CD14-positive monocyte (primary cell): ENCODE results near the gene NRXN3. TPM values are rescaled to one million over a fixed set of nuclear protein-coding genes. Genes with fewer than 3 reads are reported as not detected.

Experiments
- DNase-seq, 3 donors: peaks; one replicate each; pipeline ENCODE4 v3.0.0-alpha.2; 2011 to 2022
- H2AFZ ChIP-seq: 2 replicates; pipeline ENCODE4 v1.6.0; 2012; ENCODE audit warnings: mild to moderate bottlenecking, low read depth, low read length, inconsistent platforms; ENCODE audit not compliant: insufficient read depth, poor library complexity, severe bottlenecking
- H3K27ac ChIP-seq, 2 donors: 1 replicate in 1 of 2; 2 replicates in 1 of 2; pipeline ENCODE4 v1.5.1; 2012 to 2013; ENCODE audit warnings: low read length in 2 of 2, control low read depth in 1 of 2, inconsistent platforms in 1 of 2, low read depth in 1 of 2, mild to moderate bottlenecking in 1 of 2
- H3K27me3 ChIP-seq, 2 donors: one replicate each; pipeline versions ENCODE4 v1.6.0 to v1.6.1; 2011 to 2013; ENCODE audit warnings: low read length in 2 of 2; ENCODE audit not compliant: control insufficient read depth in 2 of 2, insufficient read depth in 2 of 2
- H3K36me3 ChIP-seq, 2 donors: replicated peaks in 1 of 2; 1 replicate in 1 of 2; 2 replicates in 1 of 2; pipeline versions ENCODE4 v1.5.1 to v1.6.1; 2012 to 2013; ENCODE audit warnings: low read length in 2 of 2, control low read depth in 1 of 2, inconsistent platforms in 1 of 2, mild to moderate bottlenecking in 1 of 2; ENCODE audit not compliant: insufficient read depth in 2 of 2, control insufficient read depth in 1 of 2
- H3K4me1 ChIP-seq, 2 donors: 1 replicate in 1 of 2; 2 replicates in 1 of 2; pipeline versions ENCODE4 v1.5.1 to v1.6.1; 2012 to 2013; ENCODE audit warnings: low read length in 2 of 2, control low read depth in 1 of 2, inconsistent platforms in 1 of 2, mild to moderate bottlenecking in 1 of 2, moderate library complexity in 1 of 2; ENCODE audit not compliant: insufficient read depth in 2 of 2, control insufficient read depth in 1 of 2
- H3K4me2 ChIP-seq: replicated peaks from 2 replicates; pipeline ENCODE3; 2012; ENCODE audit warnings: low read length, moderate library complexity, mild to moderate bottlenecking; ENCODE audit not compliant: poor library complexity, severe bottlenecking; ENCODE audit errors: extremely low read depth
- H3K4me3 ChIP-seq, 3 experiments: fragments of 200-600 bp in 1 of 3; sonication (generic) in 1 of 3; replicated peaks in 1 of 3; 1 replicate in 2 of 3; 2 replicates in 1 of 3; pipeline ENCODE4 v1.5.1; 2011 to 2013; ENCODE audit warnings: low read length in 3 of 3, mild to moderate bottlenecking in 3 of 3, control low read depth in 2 of 3, low read depth in 2 of 3, inconsistent platforms in 1 of 3, moderate library complexity in 1 of 3
- H3K79me2 ChIP-seq: 2 replicates; pipeline ENCODE4 v1.6.0; 2012; ENCODE audit warnings: mild to moderate bottlenecking, control low read depth, inconsistent platforms, low read length, moderate library complexity; ENCODE audit not compliant: insufficient read depth
- H3K9ac ChIP-seq: 2 replicates; pipeline ENCODE4 v1.6.0; 2017; ENCODE audit warnings: low read length, mild to moderate bottlenecking; ENCODE audit not compliant: insufficient read depth, poor library complexity, severe bottlenecking
- H3K9me3 ChIP-seq, 2 donors: replicated peaks in 1 of 2; 1 replicate in 1 of 2; 2 replicates in 1 of 2; pipeline versions ENCODE4 v1.5.1 to v1.6.1; 2012 to 2013; ENCODE audit warnings: low read length in 2 of 2, control low read depth in 1 of 2; ENCODE audit not compliant: control insufficient read depth in 1 of 2, insufficient read depth in 1 of 2
- H4K20me1 ChIP-seq: 2 replicates; pipeline ENCODE4 v1.6.0; 2012; ENCODE audit warnings: mild to moderate bottlenecking, low read length, control low read depth, moderate library complexity; ENCODE audit not compliant: insufficient read depth
- H3K27ac Mint-ChIP-seq, 7 donors: one replicate each; pipeline ENCODE4 v1.8.0; 2020; ENCODE audit warnings: mild to moderate bottlenecking in 7 of 7, mixed read lengths in 7 of 7, moderate library complexity in 6 of 7, inconsistent platforms in 2 of 7
- H3K27me3 Mint-ChIP-seq, 3 donors: one replicate each; pipeline ENCODE4 v1.8.0; 2021 to 2022; ENCODE audit warnings: low read depth in 3 of 3, mild to moderate bottlenecking in 3 of 3, mixed read lengths in 3 of 3, moderate library complexity in 3 of 3, inconsistent platforms in 1 of 3
- H3K36me3 Mint-ChIP-seq, 2 donors: one replicate each; pipeline ENCODE4 v1.8.0; 2020; ENCODE audit warnings: mixed read lengths in 2 of 2, inconsistent platforms in 1 of 2, mild to moderate bottlenecking in 1 of 2
- H3K4me1 Mint-ChIP-seq: one replicate; pipeline ENCODE4 v1.8.0; 2020; ENCODE audit warnings: mild to moderate bottlenecking, mixed read lengths
- H3K4me3 Mint-ChIP-seq, 2 donors: one replicate each; pipeline ENCODE4 v1.8.0; 2020; ENCODE audit warnings: mild to moderate bottlenecking in 2 of 2, mixed read lengths in 2 of 2, moderate library complexity in 1 of 2
- H3K9me3 Mint-ChIP-seq, 7 donors: one replicate each; pipeline ENCODE4 v1.8.0; 2020 to 2022; ENCODE audit warnings: mixed read lengths in 7 of 7, mild to moderate bottlenecking in 6 of 7, moderate library complexity in 6 of 7, inconsistent platforms in 2 of 7
- WGBS: methylation state at CpG from one replicate; pipeline ENCODE4 v1.1.5; 2013; ENCODE audit warnings: missing lambda C conversion rate; ENCODE audit not compliant: insufficient coverage; 5-methylcytosine and 5-hydroxymethylcytosine counted together
- intact Hi-C, 2 donors: fragments of 100-400 bp; cut with micrococcal nuclease; formaldehyde crosslinking; loops; one replicate each; pipeline versions ENCODE4 v1.15.0 to v1.15.1; 2023
- polyA plus RNA-seq, 3 donors: library from polyadenylated mRNA; depleted of rRNA in 1 of 3; unstranded in 2 of 3; stranded (reverse) in 1 of 3; fragments of 300-500 nt in 2 of 3; fragments of >200 nt in 1 of 3; fragmentation: Illumina TruSeq in 2 of 3; gene quantifications; 1 replicate in 2 of 3; 2 replicates in 1 of 3; pipeline ENCODE4 v1.2.3, GENCODE V29; 2012 to 2021
- TF ChIP-seq, protein P1 (sequence below): fragments of 200-600 bp; IDR thresholded peaks from one replicate; pipeline ENCODE4 v1.8.0; 2022; ENCODE audit warnings: antibody characterized with exemption, mild to moderate bottlenecking

Gene NRXN3
- polyA plus RNA-seq, 3 donors, result not detected

DNA sequence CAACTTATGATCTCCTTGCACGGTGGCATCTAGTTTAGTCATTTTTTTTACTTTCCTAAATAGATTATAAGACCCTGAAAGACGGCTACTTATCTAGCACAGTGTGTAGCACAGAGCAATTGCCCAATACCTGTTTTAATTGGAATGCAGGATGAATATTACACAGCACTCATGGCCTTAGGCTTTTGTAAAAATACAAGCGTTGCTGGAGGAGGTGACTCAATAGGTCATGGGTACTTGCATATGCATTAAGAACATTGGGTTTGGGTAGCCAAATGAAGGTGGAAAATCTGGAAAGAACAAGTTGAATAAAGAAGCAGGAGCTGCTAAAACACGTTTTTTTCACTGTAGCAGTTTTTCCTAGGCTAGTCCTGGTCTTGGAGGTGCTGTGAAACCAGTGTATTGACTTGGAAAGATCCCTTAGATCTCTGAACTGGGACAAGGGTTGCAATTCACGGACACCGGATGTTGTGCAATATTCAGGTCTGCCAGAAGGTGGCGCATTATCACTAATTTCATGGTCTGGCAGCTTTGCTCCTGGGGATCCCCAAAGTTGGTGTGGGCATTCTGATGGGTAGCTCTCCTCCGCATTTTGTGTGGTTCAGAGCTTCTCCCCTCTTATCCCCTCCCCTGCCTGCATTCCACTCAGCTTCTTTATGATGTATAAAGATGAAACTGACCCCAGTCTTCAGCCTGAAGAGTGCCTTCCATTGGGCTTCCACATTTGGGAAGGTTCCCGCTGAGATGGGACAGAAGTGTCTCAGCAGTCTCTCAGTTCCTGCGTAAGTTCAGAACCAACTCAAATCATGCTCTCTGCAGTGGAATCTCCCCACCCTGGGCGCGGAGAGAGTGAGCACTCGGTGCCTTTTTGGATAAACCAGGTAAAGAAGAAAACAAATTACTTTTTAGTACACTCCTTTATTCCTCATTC, 278.3 kb downstream of the NRXN3 start:
- Histone ChIP-seq H3K79me2 (no peaks in the 10 kb centered on the region), H3K27me3 (no peaks in the 10 kb centered on the region), H3K27ac (no peak overlapping the region), H4K20me1 (no peaks in the 10 kb centered on the region), H3K36me3 (no peaks in the 10 kb centered on the region), H2AFZ (no peak overlapping the region), H3K4me1 (peaks cover 21 to 24% of the 10 kb centered on the region in 2 donors), H3K4me2 (no peak overlapping the region), H3K9ac (no peak overlapping the region), H3K9me3 (no peaks in the 10 kb centered on the region), H3K4me3 (no peak overlapping the region)
- H3K4me3 Mint-ChIP-seq, result no peak overlapping the region
- WGBS, result 53% methylated on average over 3 of the region's 13 CpGs
- no peaks in the 10 kb centered on the region for H3K9me3 Mint-ChIP-seq
- peak; percentile 18 to 47 (median 39) for DNase-seq
- no peak overlapping the region for H3K27ac Mint-ChIP-seq
- intact Hi-C loops, result loop anchor here in 1 of 2 donors (5.0 to 10.0 kb wide), 2 partner anchors 116 to 149 kb away; no protein-coding TSS in a partner anchor
- H3K4me1 Mint-ChIP-seq, result peaks cover 18% of the 10 kb centered on the region
- H3K36me3 Mint-ChIP-seq, result no peaks in the 10 kb centered on the region
- TF ChIP-seq, protein P1, sequence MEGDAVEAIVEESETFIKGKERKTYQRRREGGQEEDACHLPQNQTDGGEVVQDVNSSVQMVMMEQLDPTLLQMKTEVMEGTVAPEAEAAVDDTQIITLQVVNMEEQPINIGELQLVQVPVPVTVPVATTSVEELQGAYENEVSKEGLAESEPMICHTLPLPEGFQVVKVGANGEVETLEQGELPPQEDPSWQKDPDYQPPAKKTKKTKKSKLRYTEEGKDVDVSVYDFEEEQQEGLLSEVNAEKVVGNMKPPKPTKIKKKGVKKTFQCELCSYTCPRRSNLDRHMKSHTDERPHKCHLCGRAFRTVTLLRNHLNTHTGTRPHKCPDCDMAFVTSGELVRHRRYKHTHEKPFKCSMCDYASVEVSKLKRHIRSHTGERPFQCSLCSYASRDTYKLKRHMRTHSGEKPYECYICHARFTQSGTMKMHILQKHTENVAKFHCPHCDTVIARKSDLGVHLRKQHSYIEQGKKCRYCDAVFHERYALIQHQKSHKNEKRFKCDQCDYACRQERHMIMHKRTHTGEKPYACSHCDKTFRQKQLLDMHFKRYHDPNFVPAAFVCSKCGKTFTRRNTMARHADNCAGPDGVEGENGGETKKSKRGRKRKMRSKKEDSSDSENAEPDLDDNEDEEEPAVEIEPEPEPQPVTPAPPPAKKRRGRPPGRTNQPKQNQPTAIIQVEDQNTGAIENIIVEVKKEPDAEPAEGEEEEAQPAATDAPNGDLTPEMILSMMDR, result peak; percentile 85
- H3K27me3 Mint-ChIP-seq, result peaks cover 2 to 3% (median 3%) of the 10 kb centered on the region in 3 donors

GRCh38 chr14:78450669-78451318, 280.6 kb downstream of the NRXN3 start:
- WGBS, result 80% methylated on average over 1 of the region's 6 CpGs

More at GRCh38 chr14:78450669-78451318, 280.6 kb downstream of the NRXN3 start:
- Mint-ChIP-seq H3K27me3 (peaks cover 0 to 2% (median 0%) of the 10 kb centered on the region in 3 donors), H3K4me3 (no peak overlapping the region), H3K27ac (peak overlapping the region; percentile 37 to 85 (median 72)), H3K9me3 (no peaks in the 10 kb centered on the region), H3K36me3 (no peaks in the 10 kb centered on the region), H3K4me1 (peaks cover 18% of the 10 kb centered on the region)
- peak overlapping the region; percentile 38 for H3K4me2 ChIP-seq
- no peaks in the 10 kb centered on the region for H3K36me3 ChIP-seq
- H3K4me3 ChIP-seq, result peak overlapping the region in 1 of 3 experiments; percentile 23
- intact Hi-C loops, result no loop called here
- peaks cover 21 to 24% of the 10 kb centered on the region in 2 donors for H3K4me1 ChIP-seq
- TF ChIP-seq, protein P1, result no peak
- DNase-seq, result peak; percentile 37 to 68 (median 38)
- H3K9me3 ChIP-seq, result no peaks in the 10 kb centered on the region
- H3K9ac ChIP-seq, result no peak overlapping the region
- peak overlapping the region in 1 of 2 donors; percentile 61 for H3K27ac ChIP-seq
- no peaks in the 10 kb centered on the region for H3K79me2 ChIP-seq
- H3K27me3 ChIP-seq, result no peaks in the 10 kb centered on the region
- no peaks in the 10 kb centered on the region for H4K20me1 ChIP-seq
- H2AFZ ChIP-seq, result no peak overlapping the region
